Mesothelial cell of epicardium (in vitro differentiated cells): ENCODE results near the gene KLK10. TPM values are rescaled to one million over a fixed set of nuclear protein-coding genes. Genes with fewer than 3 reads are reported as not detected.

Experiments
- DNase-seq, 2 experiments: peaks; one replicate each; pipeline ENCODE4 v3.0.0; 2021; ENCODE audit warnings: low spot score in 2 of 2; ENCODE audit not compliant: unreplicated experiment in 2 of 2
- H3K27ac Mint-ChIP-seq: 2 replicates; pipeline ENCODE4 v1.8.0; 2021; ENCODE audit warnings: mixed read lengths
- H3K27me3 Mint-ChIP-seq: 2 replicates; pipeline ENCODE4 v1.8.0; 2021; ENCODE audit warnings: low read depth, mixed read lengths
- H3K36me3 Mint-ChIP-seq: 2 replicates; pipeline ENCODE4 v1.8.0; 2021; ENCODE audit warnings: mixed read lengths
- H3K4me1 Mint-ChIP-seq: 2 replicates; pipeline ENCODE4 v1.8.0; 2021; ENCODE audit warnings: mixed read lengths
- H3K4me3 Mint-ChIP-seq: 2 replicates; pipeline ENCODE4 v1.8.0; 2021; ENCODE audit warnings: mild to moderate bottlenecking, moderate library complexity, mixed read lengths
- H3K9me3 Mint-ChIP-seq: 2 replicates; pipeline ENCODE4 v1.8.0; 2021; ENCODE audit warnings: mixed read lengths
- total RNA-seq: library from RNA; stranded (reverse); gene quantifications from 3 replicates; pipeline ENCODE4 v1.2.1, GENCODE V29; 2021
- TF ChIP-seq, protein P1 (sequence below): fragments of 200-600 bp; sonication (generic); IDR thresholded peaks from one replicate; pipeline ENCODE4 v1.5.0; 2021; ENCODE audit warnings: antibody characterized with exemption; ENCODE audit not compliant: unreplicated experiment

The KLK10 gene
- 1.4 to 2.2 TPM (median 2.1 TPM) in 3 replicates for total RNA-seq

- H3K9me3 Mint-ChIP-seq, result no peaks in the 10 kb centered on the region
- no peak for DNase-seq
These were observed at the start of gene KLK10 for GRCh38 chr19:51019544-51019925. Gene KLK10 (minus strand): TSS chr19:51019709. CDS start chr19:51019130, 579 bp downstream.

GRCh38 chr19:51066393-51067186 lies 47.1 kb upstream of the KLK10 start:
- DNase-seq, result no peak
- Mint-ChIP-seq H3K36me3 (no peaks in the 10 kb centered on the region), H3K27me3 (peaks cover 22% of the 10 kb centered on the region), H3K9me3 (peaks cover 5% of the 10 kb centered on the region), H3K27ac (no peak overlapping the region), H3K4me1 (peaks cover 3% of the 10 kb centered on the region), H3K4me3 (no peak overlapping the region)
- TF ChIP-seq, protein P1, sequence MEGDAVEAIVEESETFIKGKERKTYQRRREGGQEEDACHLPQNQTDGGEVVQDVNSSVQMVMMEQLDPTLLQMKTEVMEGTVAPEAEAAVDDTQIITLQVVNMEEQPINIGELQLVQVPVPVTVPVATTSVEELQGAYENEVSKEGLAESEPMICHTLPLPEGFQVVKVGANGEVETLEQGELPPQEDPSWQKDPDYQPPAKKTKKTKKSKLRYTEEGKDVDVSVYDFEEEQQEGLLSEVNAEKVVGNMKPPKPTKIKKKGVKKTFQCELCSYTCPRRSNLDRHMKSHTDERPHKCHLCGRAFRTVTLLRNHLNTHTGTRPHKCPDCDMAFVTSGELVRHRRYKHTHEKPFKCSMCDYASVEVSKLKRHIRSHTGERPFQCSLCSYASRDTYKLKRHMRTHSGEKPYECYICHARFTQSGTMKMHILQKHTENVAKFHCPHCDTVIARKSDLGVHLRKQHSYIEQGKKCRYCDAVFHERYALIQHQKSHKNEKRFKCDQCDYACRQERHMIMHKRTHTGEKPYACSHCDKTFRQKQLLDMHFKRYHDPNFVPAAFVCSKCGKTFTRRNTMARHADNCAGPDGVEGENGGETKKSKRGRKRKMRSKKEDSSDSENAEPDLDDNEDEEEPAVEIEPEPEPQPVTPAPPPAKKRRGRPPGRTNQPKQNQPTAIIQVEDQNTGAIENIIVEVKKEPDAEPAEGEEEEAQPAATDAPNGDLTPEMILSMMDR, result no peak

More at GRCh38 chr19:51019544-51019925, at the start of gene KLK10:
- Mint-ChIP-seq H3K36me3 (no peaks in the 10 kb centered on the region), H3K27me3 (peaks cover 90% of the 10 kb centered on the region), H3K27ac (peak within 1 kb of the TSS; percentile 47), H3K4me3 (peak within 1 kb of the TSS; percentile 60), H3K4me1 (peaks cover 21% of the 10 kb centered on the region)
- TF ChIP-seq, protein P1, result no peak

- Mint-ChIP-seq H3K27ac (no peak overlapping the region), H3K4me1 (peaks cover 3% of the 10 kb centered on the region), H3K4me3 (peak overlapping the region; percentile 75), H3K36me3 (no peaks in the 10 kb centered on the region), H3K27me3 (peaks cover 29% of the 10 kb centered on the region), H3K9me3 (peaks cover 10% of the 10 kb centered on the region)
- TF ChIP-seq, protein P1, result no peak
- no peak for DNase-seq
These were observed 45.9 kb upstream of the KLK10 start for GRCh38 chr19:51065221-51065960.

- no peaks in the 10 kb centered on the region for H3K36me3 Mint-ChIP-seq
- no peak within 1 kb of the TSS for H3K27ac Mint-ChIP-seq
- no peak for DNase-seq
- peaks cover 10% of the 10 kb centered on the region for H3K9me3 Mint-ChIP-seq
- peak within 1 kb of the TSS; percentile 75 for H3K4me3 Mint-ChIP-seq
- H3K4me1 Mint-ChIP-seq, result peaks cover 3% of the 10 kb centered on the region
- TF ChIP-seq, protein P1, result no peak
- peaks cover 29% of the 10 kb centered on the region for H3K27me3 Mint-ChIP-seq
These were observed 45.2 kb upstream of the KLK10 start, which contains the start of gene KLK13 for GRCh38 chr19:51064534-51065220. Gene KLK13 (minus strand): TSS chr19:51065092. CDS start chr19:51065067, 25 bp downstream.

GRCh38 chr19:51063664-51064063 lies 44.2 kb upstream of the KLK10 start:
- TF ChIP-seq, protein P1, result no peak
- no peaks in the 10 kb centered on the region for H3K36me3 Mint-ChIP-seq
- no peak overlapping the region for H3K27ac Mint-ChIP-seq
- peak overlapping the region; percentile 33 for H3K4me3 Mint-ChIP-seq
- no peak for DNase-seq
- H3K27me3 Mint-ChIP-seq, result peaks cover 33% of the 10 kb centered on the region
- H3K4me1 Mint-ChIP-seq, result peaks cover 3% of the 10 kb centered on the region
- H3K9me3 Mint-ChIP-seq, result peaks cover 10% of the 10 kb centered on the region
